ENCODE data around the gene CELA2B.

GRCh38 chr1:15442759-15443158, 33.1 kb upstream of the CELA2B start:
- no peak for TF ChIP-seq CTCF (conservative IDR thresholded peaks at IDR 0.05 in 1 of 2, IDR thresholded peaks at IDR 0.05 in 1 of 2; ENCODE audit: low read depth in 1 of 2, low read length in 2 of 2)
- no peak for TF ChIP-seq EZH2 (IDR thresholded peaks at IDR 0.05; ENCODE audit: low read length, missing control alignments)

All from fibroblast of lung (primary cell).